Coronary artery (tissue), 2 donors: Measurements from ENCODE around the gene KIAA0513.

Experiments used
- DNase-seq: peaks from one replicate; pipeline ENCODE4 v3.0.0-alpha.2; 2017; ENCODE audit warnings: low spot score
- H3K27ac ChIP-seq, 2 donors: fragments of 200-600 bp; sonication (generic); one replicate each; pipeline ENCODE4 v1.5.1; 2016 to 2019
- H3K4me3 ChIP-seq: fragments of 200-600 bp; sonication (generic); 2 replicates; pipeline ENCODE4 v1.5.1; 2016; ENCODE audit warnings: mild to moderate bottlenecking, moderate library complexity
- CTCF ChIP-seq: fragments of 200-600 bp; sonication (generic); IDR thresholded peaks from one replicate; pipeline ENCODE4 v1.5.1; 2019; ENCODE audit warnings: antibody characterized with exemption

The KIAA0513 gene

GRCh38 chr16:85078226-85078625, 50.6 kb downstream of the KIAA0513 start:
- no peak for DNase-seq
- H3K27ac ChIP-seq, result no peak overlapping the region
- no peak for TF ChIP-seq CTCF
- no peak overlapping the region for H3K4me3 ChIP-seq

- TF ChIP-seq CTCF, result no peak
- no peak overlapping the region for H3K4me3 ChIP-seq
- H3K27ac ChIP-seq, result no peak overlapping the region
- DNase-seq, result no peak
These were observed 51.4 kb downstream of the KIAA0513 start for GRCh38 chr16:85078952-85079351.

GRCh38 chr16:85079785-85080570, 52.4 kb downstream of the KIAA0513 start:
- Histone ChIP-seq H3K4me3 (no peak overlapping the region), H3K27ac (no peak overlapping the region)
- no peak for TF ChIP-seq CTCF
- no peak for DNase-seq

- no peak for TF ChIP-seq CTCF
- DNase-seq, result no peak
- Histone ChIP-seq H3K4me3 (no peak overlapping the region), H3K27ac (no peak overlapping the region)
These were observed 53.4 kb downstream of the KIAA0513 start for GRCh38 chr16:85081038-85081437.

GRCh38 chr16:85081765-85082164, 54.2 kb downstream of the KIAA0513 start:
- TF ChIP-seq CTCF, result no peak
- no peak for DNase-seq
- Histone ChIP-seq H3K4me3 (no peak overlapping the region), H3K27ac (no peak overlapping the region)

GRCh38 chr16:85082173-85083050, 54.8 kb downstream of the KIAA0513 start:
- Histone ChIP-seq H3K27ac (no peak overlapping the region), H3K4me3 (no peak overlapping the region)
- DNase-seq, result no peak
- no peak for TF ChIP-seq CTCF
